ENCODE measurements around the gene B4GALNT4. TPM values are rescaled to one million over a fixed set of nuclear protein-coding genes. Genes with fewer than 3 reads are reported as not detected.

The B4GALNT4 gene
- polyA plus RNA-seq, 1 experiment, result 5.4 TPM

GRCh38 chr11:363948-364761, 5.1 kb upstream of the B4GALNT4 start:
- no peak for DNase-seq (ENCODE audit: low read depth)
- Histone ChIP-seq H3K27me3 (ENCODE audit: control insufficient read depth, insufficient read depth, low read length) (peaks cover 25% of the 10 kb centered on the region), H3K4me3 (ENCODE audit: low read depth, low read length) (no peak overlapping the region), H3K36me3 (ENCODE audit: control insufficient read depth, insufficient read depth, low read length) (no peaks in the 10 kb centered on the region)
- POLR2A ChIA-PET, result interaction anchor here (0.8 kb wide), 1 partner anchor 134 kb away, joined by 19 read pairs; no protein-coding TSS in a partner anchor
- TF ChIP-seq, protein P1, sequence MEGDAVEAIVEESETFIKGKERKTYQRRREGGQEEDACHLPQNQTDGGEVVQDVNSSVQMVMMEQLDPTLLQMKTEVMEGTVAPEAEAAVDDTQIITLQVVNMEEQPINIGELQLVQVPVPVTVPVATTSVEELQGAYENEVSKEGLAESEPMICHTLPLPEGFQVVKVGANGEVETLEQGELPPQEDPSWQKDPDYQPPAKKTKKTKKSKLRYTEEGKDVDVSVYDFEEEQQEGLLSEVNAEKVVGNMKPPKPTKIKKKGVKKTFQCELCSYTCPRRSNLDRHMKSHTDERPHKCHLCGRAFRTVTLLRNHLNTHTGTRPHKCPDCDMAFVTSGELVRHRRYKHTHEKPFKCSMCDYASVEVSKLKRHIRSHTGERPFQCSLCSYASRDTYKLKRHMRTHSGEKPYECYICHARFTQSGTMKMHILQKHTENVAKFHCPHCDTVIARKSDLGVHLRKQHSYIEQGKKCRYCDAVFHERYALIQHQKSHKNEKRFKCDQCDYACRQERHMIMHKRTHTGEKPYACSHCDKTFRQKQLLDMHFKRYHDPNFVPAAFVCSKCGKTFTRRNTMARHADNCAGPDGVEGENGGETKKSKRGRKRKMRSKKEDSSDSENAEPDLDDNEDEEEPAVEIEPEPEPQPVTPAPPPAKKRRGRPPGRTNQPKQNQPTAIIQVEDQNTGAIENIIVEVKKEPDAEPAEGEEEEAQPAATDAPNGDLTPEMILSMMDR (IDR thresholded peaks at IDR 0.05; ENCODE audit: insufficient read depth, low read depth, low read length), result peak; percentile 53
- CTCF ChIA-PET, result interaction anchor here (0.6 to 5.8 kb wide), 15 partner anchors 9 to 560 kb away, joined by 3 to 57 read pairs (median 3); partner anchors contain the start of gene IFITM2

- CTCF ChIA-PET, result interaction anchor here (0.8 to 5.8 kb wide), 6 partner anchors 31 to 150 kb away, joined by 3 to 57 read pairs (median 5); partner anchors contain the start of gene IFITM2
- Histone ChIP-seq H3K27me3 (ENCODE audit: control insufficient read depth, insufficient read depth, low read length) (peaks cover 27% of the 10 kb centered on the region), H3K36me3 (ENCODE audit: control insufficient read depth, insufficient read depth, low read length) (no peaks in the 10 kb centered on the region), H3K4me3 (ENCODE audit: low read depth, low read length) (no peak overlapping the region)
- POLR2A ChIA-PET, result no interaction called here
- TF ChIP-seq, protein P1 (IDR thresholded peaks at IDR 0.05; ENCODE audit: insufficient read depth, low read depth, low read length), result no peak
- no peak for DNase-seq (ENCODE audit: low read depth)
Observed at GRCh38 chr11:364991-365725, 4.1 kb upstream of the B4GALNT4 start.

DNA sequence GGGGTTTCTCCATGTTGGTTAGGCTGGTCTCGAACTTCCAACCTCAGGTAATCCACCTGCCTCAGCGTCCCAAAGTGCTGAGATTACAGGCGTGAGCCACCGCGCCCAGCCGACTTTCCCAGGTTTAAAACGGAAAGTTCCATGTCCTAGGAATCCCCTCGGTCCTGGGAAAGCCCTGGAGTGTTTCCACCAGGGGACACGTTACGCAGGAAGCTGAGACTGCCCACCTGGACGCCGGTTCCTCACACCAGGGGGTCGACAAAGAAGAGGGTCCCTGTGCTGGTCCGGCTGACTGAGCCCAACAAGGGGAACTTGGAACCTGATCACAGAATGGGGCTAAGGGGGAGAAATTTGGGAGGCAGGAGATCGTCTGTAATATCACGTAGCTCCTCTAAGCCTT, 3.5 kb upstream of the B4GALNT4 start:
- CTCF ChIA-PET, result interaction anchor here (5.0 to 5.8 kb wide), 2 partner anchors 60 to 114 kb away, joined by 41 to 57 read pairs; partner anchors contain the start of gene IFITM2
- peaks cover 32% of the 10 kb centered on the region for H3K27me3 ChIP-seq (ENCODE audit: control insufficient read depth, insufficient read depth, low read length)
- no peak for DNase-seq (ENCODE audit: low read depth)
- TF ChIP-seq, protein P1 (IDR thresholded peaks at IDR 0.05; ENCODE audit: insufficient read depth, low read depth, low read length), result no peak
- H3K36me3 ChIP-seq (ENCODE audit: control insufficient read depth, insufficient read depth, low read length), result no peaks in the 10 kb centered on the region
- POLR2A ChIA-PET, result no interaction called here
- H3K4me3 ChIP-seq (ENCODE audit: low read depth, low read length), result no peak overlapping the region

DNA sequence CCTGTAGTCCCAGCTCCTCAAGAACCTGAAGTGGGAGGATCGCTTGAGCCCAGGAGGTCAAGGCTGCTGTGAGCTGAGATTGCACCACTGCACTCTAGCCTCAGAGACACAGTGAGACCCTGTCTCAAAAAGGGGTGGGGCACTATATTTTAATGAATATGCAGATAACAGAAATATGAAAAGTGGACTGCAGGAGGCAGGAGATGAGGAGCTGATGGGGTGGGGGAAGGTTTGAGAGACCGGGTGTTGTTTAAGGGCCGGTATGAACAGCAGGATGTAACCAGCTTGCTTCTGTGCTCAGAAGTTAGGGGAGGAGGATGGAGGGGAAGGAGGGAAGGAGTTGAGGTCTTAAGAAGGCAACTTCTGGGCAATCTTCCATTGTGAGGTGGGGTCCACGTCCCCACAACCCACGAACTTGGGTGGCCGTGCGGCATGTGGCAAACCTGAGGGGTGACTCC, 1.3 kb upstream of the B4GALNT4 start:
- H3K27me3 ChIP-seq (ENCODE audit: control insufficient read depth, insufficient read depth, low read length), result peaks cover 30% of the 10 kb centered on the region
- DNase-seq (ENCODE audit: low read depth), result no peak
- POLR2A ChIA-PET, result no interaction called here
- CTCF ChIA-PET, result interaction anchor here (0.8 to 3.3 kb wide), 9 partner anchors 20 to 126 kb away, joined by 3 to 10 read pairs (median 5); no protein-coding TSS in a partner anchor
- TF ChIP-seq, protein P1 (IDR thresholded peaks at IDR 0.05; ENCODE audit: insufficient read depth, low read depth, low read length), result no peak
- no peak overlapping the region for H3K4me3 ChIP-seq (ENCODE audit: low read depth, low read length)
- 0 out of 2 replicates have a peak, but pooled peaks cover 1% of the 10 kb centered on the region for H3K36me3 ChIP-seq (ENCODE audit: control insufficient read depth, insufficient read depth, low read length)
